ENCODE results near the gene MYZAP. TPM values are rescaled to one million over a fixed set of nuclear protein-coding genes. Genes with fewer than 3 reads are reported as not detected.

Gene MYZAP
- polyA plus RNA-seq, 1 donor from 2014 or later: not detected

DNA sequence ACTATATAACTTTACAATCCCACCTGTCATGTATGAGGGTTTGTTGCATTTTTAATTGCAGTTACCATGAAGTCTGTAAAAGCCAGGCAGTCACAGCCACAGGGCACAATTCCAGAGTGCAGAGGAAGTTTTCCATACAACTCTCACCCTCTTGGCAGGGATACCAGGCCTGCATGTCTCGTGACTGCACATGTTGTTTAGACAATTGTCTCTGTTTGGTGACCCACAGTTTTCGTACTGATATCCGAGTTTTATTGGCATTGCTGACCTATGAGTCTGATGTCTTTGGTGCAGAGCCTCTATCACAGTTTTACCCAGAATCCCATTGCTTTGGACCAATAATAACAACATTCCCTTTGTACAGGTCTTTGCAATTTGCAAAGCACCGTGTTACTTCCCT, 24.9 kb upstream of the MYZAP start:
- Histone ChIP-seq H3F3A (ENCODE audit: insufficient read depth, low read length, poor library complexity, severe bottlenecking) (no peaks in the 10 kb centered on the region), H3K79me2 (replicated peaks; ENCODE audit: insufficient read depth, low read length) (no peaks in the 10 kb centered on the region), H3K9me3 (ENCODE audit: low read length) (no peaks in the 10 kb centered on the region), H3K36me3 (ENCODE audit: insufficient read depth, low read length) (no peaks in the 10 kb centered on the region), H3K9me2 (ENCODE audit: insufficient read depth, low read length) (no peaks in the 10 kb centered on the region), H2AFZ (ENCODE audit: low read depth, low read length) (no peak overlapping the region), H3K4me2 (ENCODE audit: low read length) (no peak overlapping the region), H4K20me1 (ENCODE audit: insufficient read depth) (no peaks in the 10 kb centered on the region), H3K27ac (ENCODE audit: low read length) (no peak overlapping the region), H3K4me3 (ENCODE audit: low read length) (no peak overlapping the region), H3K27me3 (ENCODE audit: insufficient read depth, low read depth, low read length) (no peaks in the 10 kb centered on the region), H3K9ac (ENCODE audit: low read length) (no peak overlapping the region)
- TF ChIP-seq POLR2AphosphoS5 (IDR thresholded peaks at IDR 0.05) (no peak), EZH2 (IDR thresholded peaks at IDR 0.05; ENCODE audit: borderline replicate concordance, insufficient read depth, low read length, poor library complexity, severe bottlenecking) (no peak), RAD21 (conservative IDR thresholded peaks at IDR 0.05) (no peak), EP300 (conservative IDR thresholded peaks at IDR 0.05; ENCODE audit: poor library complexity, severe bottlenecking) (no peak), SMC3 (conservative IDR thresholded peaks at IDR 0.05; ENCODE audit: poor library complexity) (no peak), TAF1 (IDR thresholded peaks at IDR 0.05; ENCODE audit: low read depth) (no peak), MXI1 (conservative IDR thresholded peaks at IDR 0.05; ENCODE audit: poor library complexity, severe bottlenecking) (no peak)
- TF ChIP-seq, protein P1, sequence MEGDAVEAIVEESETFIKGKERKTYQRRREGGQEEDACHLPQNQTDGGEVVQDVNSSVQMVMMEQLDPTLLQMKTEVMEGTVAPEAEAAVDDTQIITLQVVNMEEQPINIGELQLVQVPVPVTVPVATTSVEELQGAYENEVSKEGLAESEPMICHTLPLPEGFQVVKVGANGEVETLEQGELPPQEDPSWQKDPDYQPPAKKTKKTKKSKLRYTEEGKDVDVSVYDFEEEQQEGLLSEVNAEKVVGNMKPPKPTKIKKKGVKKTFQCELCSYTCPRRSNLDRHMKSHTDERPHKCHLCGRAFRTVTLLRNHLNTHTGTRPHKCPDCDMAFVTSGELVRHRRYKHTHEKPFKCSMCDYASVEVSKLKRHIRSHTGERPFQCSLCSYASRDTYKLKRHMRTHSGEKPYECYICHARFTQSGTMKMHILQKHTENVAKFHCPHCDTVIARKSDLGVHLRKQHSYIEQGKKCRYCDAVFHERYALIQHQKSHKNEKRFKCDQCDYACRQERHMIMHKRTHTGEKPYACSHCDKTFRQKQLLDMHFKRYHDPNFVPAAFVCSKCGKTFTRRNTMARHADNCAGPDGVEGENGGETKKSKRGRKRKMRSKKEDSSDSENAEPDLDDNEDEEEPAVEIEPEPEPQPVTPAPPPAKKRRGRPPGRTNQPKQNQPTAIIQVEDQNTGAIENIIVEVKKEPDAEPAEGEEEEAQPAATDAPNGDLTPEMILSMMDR (IDR thresholded peaks at IDR 0.05; ENCODE audit: poor library complexity, severe bottlenecking): no peak
- TF ChIP-seq, protein P2, sequence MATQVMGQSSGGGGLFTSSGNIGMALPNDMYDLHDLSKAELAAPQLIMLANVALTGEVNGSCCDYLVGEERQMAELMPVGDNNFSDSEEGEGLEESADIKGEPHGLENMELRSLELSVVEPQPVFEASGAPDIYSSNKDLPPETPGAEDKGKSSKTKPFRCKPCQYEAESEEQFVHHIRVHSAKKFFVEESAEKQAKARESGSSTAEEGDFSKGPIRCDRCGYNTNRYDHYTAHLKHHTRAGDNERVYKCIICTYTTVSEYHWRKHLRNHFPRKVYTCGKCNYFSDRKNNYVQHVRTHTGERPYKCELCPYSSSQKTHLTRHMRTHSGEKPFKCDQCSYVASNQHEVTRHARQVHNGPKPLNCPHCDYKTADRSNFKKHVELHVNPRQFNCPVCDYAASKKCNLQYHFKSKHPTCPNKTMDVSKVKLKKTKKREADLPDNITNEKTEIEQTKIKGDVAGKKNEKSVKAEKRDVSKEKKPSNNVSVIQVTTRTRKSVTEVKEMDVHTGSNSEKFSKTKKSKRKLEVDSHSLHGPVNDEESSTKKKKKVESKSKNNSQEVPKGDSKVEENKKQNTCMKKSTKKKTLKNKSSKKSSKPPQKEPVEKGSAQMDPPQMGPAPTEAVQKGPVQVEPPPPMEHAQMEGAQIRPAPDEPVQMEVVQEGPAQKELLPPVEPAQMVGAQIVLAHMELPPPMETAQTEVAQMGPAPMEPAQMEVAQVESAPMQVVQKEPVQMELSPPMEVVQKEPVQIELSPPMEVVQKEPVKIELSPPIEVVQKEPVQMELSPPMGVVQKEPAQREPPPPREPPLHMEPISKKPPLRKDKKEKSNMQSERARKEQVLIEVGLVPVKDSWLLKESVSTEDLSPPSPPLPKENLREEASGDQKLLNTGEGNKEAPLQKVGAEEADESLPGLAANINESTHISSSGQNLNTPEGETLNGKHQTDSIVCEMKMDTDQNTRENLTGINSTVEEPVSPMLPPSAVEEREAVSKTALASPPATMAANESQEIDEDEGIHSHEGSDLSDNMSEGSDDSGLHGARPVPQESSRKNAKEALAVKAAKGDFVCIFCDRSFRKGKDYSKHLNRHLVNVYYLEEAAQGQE (IDR thresholded peaks at IDR 0.05; ENCODE audit: borderline replicate concordance): no peak

DNA sequence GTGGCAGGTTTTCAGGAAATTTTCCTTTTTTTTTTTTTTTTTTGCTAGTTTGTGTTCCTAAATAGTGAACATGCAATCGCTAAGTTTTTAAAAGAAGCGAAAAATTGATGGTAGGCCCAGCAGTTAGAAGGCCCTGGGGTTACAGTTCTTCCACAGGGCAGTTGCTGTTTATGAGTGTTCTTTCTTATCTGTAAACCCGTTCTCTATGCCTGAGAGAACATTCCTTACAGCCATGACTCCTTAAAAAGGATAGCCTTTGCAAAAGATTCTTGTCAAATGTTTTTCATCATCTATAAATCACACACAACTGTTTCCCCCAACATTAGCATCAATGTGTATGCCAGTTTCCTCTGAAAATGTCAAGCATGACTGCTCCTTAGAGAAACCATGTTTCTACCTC, 23.8 kb upstream of the MYZAP start:
- Histone ChIP-seq H3K36me3 (ENCODE audit: insufficient read depth, low read length) (no peaks in the 10 kb centered on the region), H3F3A (ENCODE audit: insufficient read depth, low read length, poor library complexity, severe bottlenecking) (no peaks in the 10 kb centered on the region), H3K9ac (ENCODE audit: low read length) (no peak overlapping the region), H3K9me3 (ENCODE audit: low read length) (no peaks in the 10 kb centered on the region), H3K9me2 (ENCODE audit: insufficient read depth, low read length) (no peaks in the 10 kb centered on the region), H3K4me2 (ENCODE audit: low read length) (no peak overlapping the region), H2AFZ (ENCODE audit: low read depth, low read length) (no peak overlapping the region), H3K27me3 (ENCODE audit: insufficient read depth, low read depth, low read length) (no peaks in the 10 kb centered on the region), H3K79me2 (replicated peaks; ENCODE audit: insufficient read depth, low read length) (no peaks in the 10 kb centered on the region), H3K27ac (ENCODE audit: low read length) (no peak overlapping the region), H3K4me3 (ENCODE audit: low read length) (no peak overlapping the region), H4K20me1 (ENCODE audit: insufficient read depth) (no peaks in the 10 kb centered on the region)
- no peak for TF ChIP-seq SMC3 (conservative IDR thresholded peaks at IDR 0.05; ENCODE audit: poor library complexity)

DNA sequence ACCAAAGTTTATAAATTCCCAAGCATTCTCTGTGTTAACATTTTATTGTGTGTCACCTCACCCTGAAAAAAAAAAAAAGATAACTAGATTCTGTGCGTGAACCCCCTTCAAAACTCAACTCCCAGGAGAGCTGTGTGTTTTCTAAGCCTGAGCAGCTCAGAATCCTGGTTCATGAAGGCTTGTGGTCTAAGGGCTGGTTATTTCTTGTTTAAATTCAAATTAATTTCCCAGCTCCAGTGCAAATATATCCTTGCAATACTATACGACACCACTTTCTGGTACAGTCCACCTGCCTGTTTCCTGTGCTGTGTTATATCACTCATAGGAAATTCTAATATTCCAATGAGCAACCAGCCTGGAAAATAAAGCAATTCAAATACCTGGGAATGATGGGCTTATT, 23.4 kb upstream of the MYZAP start:
- Histone ChIP-seq H3K36me3 (ENCODE audit: insufficient read depth, low read length) (no peaks in the 10 kb centered on the region), H3F3A (ENCODE audit: insufficient read depth, low read length, poor library complexity, severe bottlenecking) (no peaks in the 10 kb centered on the region), H4K20me1 (ENCODE audit: insufficient read depth) (no peaks in the 10 kb centered on the region), H3K27me3 (ENCODE audit: insufficient read depth, low read depth, low read length) (no peaks in the 10 kb centered on the region), H3K9me3 (ENCODE audit: low read length) (no peaks in the 10 kb centered on the region), H3K4me2 (ENCODE audit: low read length) (no peak overlapping the region), H3K4me3 (ENCODE audit: low read length) (no peak overlapping the region), H3K79me2 (replicated peaks; ENCODE audit: insufficient read depth, low read length) (no peaks in the 10 kb centered on the region), H2AFZ (ENCODE audit: low read depth, low read length) (no peak overlapping the region), H3K9ac (ENCODE audit: low read length) (no peak overlapping the region), H3K9me2 (ENCODE audit: insufficient read depth, low read length) (no peaks in the 10 kb centered on the region), H3K27ac (ENCODE audit: low read length) (no peak overlapping the region)
- TF ChIP-seq EZH2 (IDR thresholded peaks at IDR 0.05; ENCODE audit: borderline replicate concordance, insufficient read depth, low read length, poor library complexity, severe bottlenecking): no peak
- TF ChIP-seq, protein P1 (IDR thresholded peaks at IDR 0.05; ENCODE audit: poor library complexity, severe bottlenecking): no peak
- no peak for TF ChIP-seq SMC3 (conservative IDR thresholded peaks at IDR 0.05; ENCODE audit: poor library complexity)
- TF ChIP-seq POLR2AphosphoS5 (IDR thresholded peaks at IDR 0.05): no peak
- TF ChIP-seq, protein P2 (IDR thresholded peaks at IDR 0.05; ENCODE audit: borderline replicate concordance): no peak
- TF ChIP-seq RAD21 (conservative IDR thresholded peaks at IDR 0.05): no peak
- no peak for TF ChIP-seq TAF1 (IDR thresholded peaks at IDR 0.05; ENCODE audit: low read depth)
- no peak for TF ChIP-seq EP300 (conservative IDR thresholded peaks at IDR 0.05; ENCODE audit: poor library complexity, severe bottlenecking)
- TF ChIP-seq MXI1 (conservative IDR thresholded peaks at IDR 0.05; ENCODE audit: poor library complexity, severe bottlenecking): no peak
